Fibroblast of lung (primary cell): ENCODE results near the gene HAPLN1.

Experiments used
- CTCF ChIP-seq, 2 donors: IDR thresholded peaks in 1 of 2; conservative IDR thresholded peaks in 1 of 2; 1 replicate in 1 of 2; 2 replicates in 1 of 2; pipeline ENCODE4 v1.5.1; 2011 to 2012; ENCODE audit warnings: low read length in 2 of 2, control low read depth in 1 of 2, inconsistent platforms in 1 of 2, low read depth in 1 of 2, mild to moderate bottlenecking in 1 of 2
- EZH2 ChIP-seq: IDR thresholded peaks from 2 replicates; pipeline ENCODE4 v1.5.1; 2012; ENCODE audit warnings: low read length, control low read depth, mild to moderate bottlenecking; ENCODE audit errors: missing control alignments

GRCh38 chr5:83645936-83646335, 74.7 kb downstream of the HAPLN1 start:
- TF ChIP-seq CTCF (conservative IDR thresholded peaks at IDR 0.05 in 1 of 2, IDR thresholded peaks at IDR 0.05 in 1 of 2; ENCODE audit: low read depth in 1 of 2, low read length in 2 of 2) (no peak), EZH2 (no peak)
